Activated T-helper 2 cell treated with anti-CD3 and anti-CD28 coated beads, Interferon-gamma antibody, Interleukin-2, Interleukin-4, amounts not matched to agents 10 μg/mL and 5 μg/mL and 100 μg/mL, durations not matched to agents 14 hours and 24 hours and 36 hours (primary cell): ENCODE results near the gene PRAMEF15. TPM values are rescaled to one million over a fixed set of nuclear protein-coding genes. Genes with fewer than 3 reads are reported as not detected.
"Not testable (repeated sequence)": the region's sequence is repeated elsewhere in the genome, so short reads cannot be mapped to it uniquely, and the experiment has no call there.

Experiments used
- DNase-seq: peaks from one replicate; pipeline ENCODE4 v3.0.0; 2021; ENCODE audit warnings: low spot score
- H3K27ac Mint-ChIP-seq: one replicate; pipeline ENCODE4 v1.8.0; 2021; ENCODE audit warnings: mixed read lengths
- H3K27me3 Mint-ChIP-seq: one replicate; pipeline ENCODE4 v1.8.0; 2021; ENCODE audit warnings: low read depth, mixed read lengths
- H3K36me3 Mint-ChIP-seq: one replicate; pipeline ENCODE4 v1.8.0; 2021; ENCODE audit warnings: low read depth, mixed read lengths
- H3K4me1 Mint-ChIP-seq: one replicate; pipeline ENCODE4 v1.8.0; 2021; ENCODE audit warnings: low read depth, mixed read lengths
- H3K4me3 Mint-ChIP-seq: one replicate; pipeline ENCODE4 v1.8.0; 2021; ENCODE audit warnings: low read depth, mild to moderate bottlenecking, moderate library complexity, mixed read lengths
- H3K9me3 Mint-ChIP-seq: one replicate; pipeline ENCODE4 v1.8.0; 2021; ENCODE audit warnings: mixed read lengths
- intact Hi-C: fragments of 100-400 bp; cut with micrococcal nuclease; formaldehyde crosslinking; loops from one replicate; pipeline ENCODE4 v1.15.1; 2023
- total RNA-seq: library from RNA; stranded (reverse); gene quantifications from 2 replicates; pipeline ENCODE4 v1.2.3, GENCODE V29; 2022

PRAMEF15 gene
- total RNA-seq, 1 donor from 2014 or later: not detected

DNA sequence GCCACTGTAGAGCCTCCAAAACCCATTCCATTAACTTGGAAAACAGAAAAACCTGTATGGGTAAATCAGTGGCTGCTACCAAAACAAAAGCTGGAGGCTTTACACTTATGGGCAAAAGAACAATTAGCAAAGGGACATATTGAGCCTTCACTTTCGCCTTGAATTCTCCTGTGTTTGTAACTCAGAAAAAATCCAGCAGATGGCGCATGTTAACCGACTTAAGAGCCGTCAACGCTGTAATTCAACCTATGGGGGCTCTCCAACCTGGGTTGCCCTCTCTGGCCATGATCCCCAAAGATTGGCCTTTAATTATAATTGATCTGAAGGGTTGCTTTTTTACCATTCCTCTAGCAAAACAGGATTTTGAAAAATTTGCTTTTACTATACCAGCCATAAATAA, 41.4 kb downstream of the PRAMEF15 start:
- H3K36me3 Mint-ChIP-seq, H3K4me3 Mint-ChIP-seq, H3K4me1 Mint-ChIP-seq, H3K27ac Mint-ChIP-seq, H3K27me3 Mint-ChIP-seq, H3K9me3 Mint-ChIP-seq, DNase-seq, intact Hi-C loops: not testable (repeated sequence)

DNA sequence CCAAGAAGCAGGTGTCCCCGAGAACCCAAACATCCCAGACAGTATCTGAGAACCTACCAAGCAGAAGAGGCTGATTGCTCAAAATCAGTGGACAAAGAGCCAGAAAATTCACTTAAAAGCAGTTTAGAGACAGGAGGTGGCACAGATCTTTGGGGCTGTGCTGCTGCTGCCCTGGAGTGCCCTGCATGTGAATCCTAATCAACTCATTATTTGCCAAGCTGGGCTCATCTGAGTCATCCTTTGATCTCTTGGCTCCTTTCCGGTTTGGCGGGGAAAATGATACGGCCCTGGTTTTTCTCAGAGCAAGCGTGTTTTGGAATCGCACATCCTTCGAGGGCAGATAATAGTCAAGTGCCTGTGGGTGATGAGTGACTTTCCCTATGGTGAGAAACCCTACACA, 47.0 kb downstream of the PRAMEF15 start:
- H3K27me3 Mint-ChIP-seq, H3K4me3 Mint-ChIP-seq, intact Hi-C loops, H3K27ac Mint-ChIP-seq, DNase-seq, H3K9me3 Mint-ChIP-seq, H3K36me3 Mint-ChIP-seq, H3K4me1 Mint-ChIP-seq: not testable (repeated sequence)

DNA sequence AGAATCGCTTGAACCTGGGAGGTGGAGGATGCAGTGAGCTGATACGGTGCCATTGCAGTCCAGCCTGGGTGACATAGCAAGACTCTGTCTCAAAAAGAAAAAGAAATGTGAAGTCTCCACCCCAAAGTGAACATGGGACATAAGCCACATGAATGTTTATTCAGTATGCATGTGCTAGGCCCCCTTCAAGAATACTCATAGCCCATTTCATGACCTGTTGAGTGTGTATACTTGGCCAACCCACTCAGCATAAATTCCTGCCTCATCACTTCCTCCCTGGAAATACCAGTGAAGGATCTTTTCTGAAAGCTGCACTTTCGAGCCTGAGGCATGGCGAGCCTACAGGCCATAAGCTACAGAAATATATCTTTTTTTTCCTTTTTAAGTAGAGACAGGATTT, 49.5 kb downstream of the PRAMEF15 start:
- intact Hi-C loops, H3K9me3 Mint-ChIP-seq, DNase-seq, H3K36me3 Mint-ChIP-seq, H3K27ac Mint-ChIP-seq, H3K4me1 Mint-ChIP-seq, H3K4me3 Mint-ChIP-seq, H3K27me3 Mint-ChIP-seq: not testable (repeated sequence)

DNA sequence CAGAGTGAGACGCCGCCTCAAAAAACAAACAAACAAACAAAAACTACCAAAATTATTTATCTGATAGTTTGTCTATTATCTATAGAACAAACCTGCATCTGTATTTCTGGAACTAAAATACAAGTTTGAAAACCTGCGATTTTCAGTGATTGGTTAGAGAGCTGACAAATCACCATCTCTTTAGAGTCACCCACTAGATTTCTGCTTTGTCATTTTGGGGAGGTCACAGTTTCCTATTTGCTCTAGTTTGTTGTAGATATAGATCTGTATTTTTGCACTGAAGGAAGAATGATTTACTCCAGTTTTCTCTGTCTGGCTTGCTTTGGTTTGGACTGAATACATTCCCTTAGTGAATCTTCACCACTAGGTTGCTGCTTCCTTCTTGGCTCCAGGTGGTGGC, 51.2 kb downstream of the PRAMEF15 start:
- H3K27me3 Mint-ChIP-seq, H3K4me3 Mint-ChIP-seq, DNase-seq, H3K27ac Mint-ChIP-seq, H3K9me3 Mint-ChIP-seq, intact Hi-C loops, H3K4me1 Mint-ChIP-seq, H3K36me3 Mint-ChIP-seq: not testable (repeated sequence)

DNA sequence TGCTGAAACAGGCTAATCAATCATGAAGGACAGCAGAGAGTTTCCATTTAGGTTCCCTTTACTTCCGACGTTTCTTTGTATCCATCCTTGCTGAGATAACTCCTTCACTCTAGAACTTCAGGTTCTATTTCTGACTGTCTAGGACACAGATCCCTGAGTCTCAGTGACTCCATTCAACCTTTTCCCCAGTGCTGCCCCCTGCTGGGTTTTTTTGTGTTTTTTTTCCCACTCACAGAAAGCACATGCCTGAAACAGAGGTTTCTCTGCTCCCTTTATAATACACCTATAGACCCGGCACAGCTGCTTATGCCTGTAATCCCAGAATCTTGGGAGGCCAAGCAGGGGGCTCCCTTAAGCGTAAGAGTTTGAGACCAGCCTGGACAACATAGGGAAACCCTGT, 53.2 kb downstream of the PRAMEF15 start:
- H3K27me3 Mint-ChIP-seq, H3K27ac Mint-ChIP-seq, H3K4me1 Mint-ChIP-seq, H3K9me3 Mint-ChIP-seq, DNase-seq, H3K4me3 Mint-ChIP-seq, intact Hi-C loops, H3K36me3 Mint-ChIP-seq: not testable (repeated sequence)

Other genes starting within 250 kb of the PRAMEF15 start
- gene PRAMEF25, start 244.8 kb upstream of the PRAMEF15 start, total RNA-seq: not detected in 2 replicates
- not detected in 2 replicates for gene HNRNPCL2, start 198.7 kb upstream of the PRAMEF15 start, total RNA-seq
- not detected in 2 replicates for gene PRAMEF26, start 159.6 kb upstream of the PRAMEF15 start, total RNA-seq
- not detected in 2 replicates for gene HNRNPCL4, start 149.9 kb upstream of the PRAMEF15 start, total RNA-seq
- not detected in 2 replicates for gene PRAMEF9, start 143.7 kb upstream of the PRAMEF15 start, total RNA-seq
- not detected in 2 replicates for gene PRAMEF13, start 114.2 kb upstream of the PRAMEF15 start, total RNA-seq
- not detected in 2 replicates for gene PRAMEF18, start 89.4 kb upstream of the PRAMEF15 start, total RNA-seq
- gene PRAMEF5, start 61.4 kb upstream of the PRAMEF15 start, total RNA-seq: not detected in 2 replicates
- gene PRAMEF8, start 30.4 kb upstream of the PRAMEF15 start, total RNA-seq: not detected in 2 replicates
- not detected in 2 replicates for gene PRAMEF33, start 12.0 kb upstream of the PRAMEF15 start, total RNA-seq
- gene PRAMEF14, start 31.6 kb downstream of the PRAMEF15 start, total RNA-seq: not detected in 2 replicates
- gene PRAMEF19, start 56.4 kb downstream of the PRAMEF15 start, total RNA-seq: not detected in 2 replicates
- gene PRAMEF17, start 74.1 kb downstream of the PRAMEF15 start, total RNA-seq: not detected in 2 replicates
- not detected in 2 replicates for gene PRAMEF20, start 94.9 kb downstream of the PRAMEF15 start, total RNA-seq
- not detected in 2 replicates for gene LRRC38, start 198.4 kb downstream of the PRAMEF15 start, total RNA-seq